A204.1 (cell line): ENCODE results near the gene CCDC69.
"Not testable (repeated sequence)": the region's sequence is repeated elsewhere in the genome, so short reads cannot be mapped to it uniquely, and the experiment has no call there.

Experiments used
- FAIRE-seq: peaks from 2 replicates; lab custom pipeline; 2012; peaks lifted over from hg19 to GRCh38; lab: Jason Lieb, UNC

Gene CCDC69

GRCh38 chr5:151245680-151246219 lies 21.9 kb upstream of the CCDC69 start:
- no peak for FAIRE-seq

GRCh38 chr5:151244206-151244605 lies 20.3 kb upstream of the CCDC69 start:
- FAIRE-seq: no peak

- FAIRE-seq: no peak
Measured at GRCh38 chr5:151243564-151243963, 19.7 kb upstream of the CCDC69 start.

- no peak for FAIRE-seq
Measured at GRCh38 chr5:151243127-151243526, 19.2 kb upstream of the CCDC69 start.

- no peak for FAIRE-seq
Measured at GRCh38 chr5:151240924-151241635, 17.2 kb upstream of the CCDC69 start.

GRCh38 chr5:151240268-151240835 lies 16.5 kb upstream of the CCDC69 start:
- not testable (repeated sequence) for FAIRE-seq

GRCh38 chr5:151239237-151239861 lies 15.5 kb upstream of the CCDC69 start:
- FAIRE-seq: no peak

GRCh38 chr5:151238303-151238741 lies 14.4 kb upstream of the CCDC69 start:
- FAIRE-seq: no peak

- no peak for FAIRE-seq
Measured at GRCh38 chr5:151237685-151238084, 13.8 kb upstream of the CCDC69 start.

- no peak for FAIRE-seq
Measured at GRCh38 chr5:151236888-151237287, 13.0 kb upstream of the CCDC69 start.

GRCh38 chr5:151235239-151235571 lies 11.3 kb upstream of the CCDC69 start:
- not testable (repeated sequence) for FAIRE-seq

GRCh38 chr5:151234476-151235238 lies 10.8 kb upstream of the CCDC69 start:
- FAIRE-seq: no peak

GRCh38 chr5:151233616-151234085 lies 9.8 kb upstream of the CCDC69 start:
- FAIRE-seq: no peak

- no peak for FAIRE-seq
Measured at GRCh38 chr5:151231359-151231758, 7.5 kb upstream of the CCDC69 start.

- FAIRE-seq: no peak
Measured at GRCh38 chr5:151230048-151230680, 6.3 kb upstream of the CCDC69 start.

GRCh38 chr5:151228986-151229385 lies 5.1 kb upstream of the CCDC69 start:
- FAIRE-seq: no peak

GRCh38 chr5:151227918-151228447 lies 4.1 kb upstream of the CCDC69 start:
- no peak for FAIRE-seq

- FAIRE-seq: no peak
Measured at GRCh38 chr5:151225475-151225874, 1.6 kb upstream of the CCDC69 start.

GRCh38 chr5:151225071-151225470 lies 1.2 kb upstream of the CCDC69 start:
- no peak for FAIRE-seq

- FAIRE-seq: no peak
Measured at GRCh38 chr5:151224372-151224771, 480 bp upstream of the CCDC69 start.

- no peak for FAIRE-seq
Measured at GRCh38 chr5:151222790-151223446, 974 bp downstream of the CCDC69 start.
